ENCODE measurements around the gene NR2C1. TPM values are rescaled to one million over a fixed set of nuclear protein-coding genes. Genes with fewer than 3 reads are reported as not detected.

The NR2C1 gene
- total RNA-seq (2022; extraction: Qiagen RNA extraction) = 23.4 to 28.8 TPM (median 26.4 TPM) in 5 replicates

GRCh38 chr12:95072900-95073697 is at the start of gene NR2C1:
NR2C1 (minus strand) TSS chr12:95073618; CDS start chr12:95067384, 6,234 bp downstream.

GRCh38 chr12:95003213-95003920 is 70.1 kb downstream of the NR2C1 start, which contains the start of gene NDUFA12:
NDUFA12 (minus strand) TSS chr12:95003697; CDS start chr12:95003680, 17 bp downstream.

Other genes with a start within 250 kb of the NR2C1 start
- gene NDUFA12, start 69.9 kb downstream of the NR2C1 start, total RNA-seq (2022; extraction: Qiagen RNA extraction) = 141 to 181 TPM (median 153 TPM) in 5 replicates
- 8.8 to 17.6 TPM (median 14.3 TPM) in 5 replicates for gene FGD6, start 143.8 kb upstream of the NR2C1 start, total RNA-seq (2022; extraction: Qiagen RNA extraction)
- gene VEZT, start 144.2 kb upstream of the NR2C1 start, total RNA-seq (2022; extraction: Qiagen RNA extraction) = 51.6 to 69.5 TPM (median 65.9 TPM) in 5 replicates